H1 (cell line): ENCODE data around the gene EGFR. TPM values are rescaled to one million over a fixed set of nuclear protein-coding genes. Genes with fewer than 3 reads are reported as not detected.

Experiments used
- CTCF ChIA-PET: fragments of 300-600 bp; sonication (Branson Sonifier 250); formaldehyde crosslinking; loops from one replicate; lab custom pipeline; 2021; ENCODE audit not compliant: partially characterized antibody; lab: Charles Lee
- POLR2A ChIA-PET: fragments of 300-600 bp; sonication (Branson Sonifier 250); formaldehyde crosslinking; loops from one replicate; lab custom pipeline; 2021; ENCODE audit warnings: inconsistent platforms; ENCODE audit not compliant: partially characterized antibody; lab: Charles Lee
- DNase-seq, 2 experiments: peaks; one replicate each; pipeline versions ENCODE4 v3.0.0 to v3.0.0-alpha.2; 2010 to 2022; ENCODE audit warnings: low spot score in 2 of 2, low read depth in 1 of 2, mixed read lengths in 1 of 2
- FAIRE-seq: peaks from 2 replicates; lab custom pipeline; 2011; peaks lifted over from hg19 to GRCh38; lab: Jason Lieb, UNC
- H2AFZ ChIP-seq: 2 replicates; pipeline ENCODE4 v1.8.1; 2012; ENCODE audit warnings: low read length, inconsistent platforms
- H2AK5ac ChIP-seq: 2 replicates; pipeline ENCODE4 v1.6.1; 2013; ENCODE audit warnings: low read depth, low read length
- H2BK120ac ChIP-seq: replicated peaks from 2 replicates; pipeline ENCODE3; 2013; ENCODE audit warnings: low read depth, low read length, inconsistent platforms
- H2BK12ac ChIP-seq: 2 replicates; pipeline ENCODE4 v1.6.1; 2013; ENCODE audit warnings: low read depth, low read length
- H2BK15ac ChIP-seq: 2 replicates; pipeline ENCODE4 v1.6.1; 2013; ENCODE audit warnings: low read length
- H2BK20ac ChIP-seq: 2 replicates; pipeline ENCODE4 v1.6.1; 2013; ENCODE audit warnings: low read length
- H2BK5ac ChIP-seq: 2 replicates; pipeline ENCODE4 v1.6.1; 2013; ENCODE audit warnings: low read depth, low read length
- H3K14ac ChIP-seq: 2 replicates; pipeline ENCODE4 v1.6.1; 2013; ENCODE audit warnings: inconsistent platforms; ENCODE audit not compliant: insufficient read length
- H3K18ac ChIP-seq: 2 replicates; pipeline ENCODE4 v1.6.1; 2013; ENCODE audit warnings: low read length; ENCODE audit errors: extremely low read depth
- H3K23ac ChIP-seq: 2 replicates; pipeline ENCODE4 v1.6.1; 2013; ENCODE audit warnings: inconsistent platforms; ENCODE audit not compliant: insufficient read length
- H3K23me2 ChIP-seq: 2 replicates; pipeline ENCODE4 v1.6.1; 2013; ENCODE audit warnings: low read depth, low read length
- H3K27ac ChIP-seq: 2 replicates; pipeline ENCODE4 v1.6.1; 2011; ENCODE audit warnings: low read depth, low read length, inconsistent platforms
- H3K27me3 ChIP-seq, 4 experiments: replicated peaks in 1 of 4; 1 replicate in 1 of 4; 2 replicates in 3 of 4; pipeline versions ENCODE4 v1.6.1 to v1.8.1; 2011 to 2013; ENCODE audit warnings: low read length in 3 of 4, mild to moderate bottlenecking in 3 of 4, inconsistent platforms in 2 of 4, mixed read lengths in 2 of 4, moderate library complexity in 1 of 4; ENCODE audit not compliant: control insufficient read depth in 3 of 4, insufficient read depth in 3 of 4; ENCODE audit errors: extremely low read depth in 1 of 4
- H3K36me3 ChIP-seq, 4 experiments: 2 replicates each; pipeline versions ENCODE4 v1.6.1 to v1.8.1; 2011 to 2013; ENCODE audit warnings: mild to moderate bottlenecking in 4 of 4, low read length in 3 of 4, moderate library complexity in 2 of 4, control low read depth in 1 of 4, inconsistent platforms in 1 of 4; ENCODE audit not compliant: insufficient read depth in 4 of 4, control insufficient read depth in 2 of 4
- H3K4ac ChIP-seq: replicated peaks from 2 replicates; pipeline ENCODE3; 2013; ENCODE audit warnings: low read length, low read depth, mixed read lengths, inconsistent platforms; ENCODE audit not compliant: insufficient read length
- H3K4me1 ChIP-seq, 4 experiments: replicated peaks in 1 of 4; 1 replicate in 1 of 4; 2 replicates in 3 of 4; pipeline versions ENCODE4 v1.6.1 to v1.8.1; 2011 to 2013; ENCODE audit warnings: low read length in 3 of 4, inconsistent platforms in 2 of 4, mixed read lengths in 1 of 4; ENCODE audit not compliant: insufficient read depth in 4 of 4, control insufficient read depth in 3 of 4
- H3K4me2 ChIP-seq, 2 experiments: 2 replicates each; pipeline versions ENCODE4 v1.6.1 to v1.8.1; 2011 to 2013; ENCODE audit warnings: low read depth in 2 of 2, low read length in 2 of 2, control low read depth in 1 of 2, inconsistent platforms in 1 of 2, mild to moderate bottlenecking in 1 of 2; ENCODE audit not compliant: insufficient read depth in 1 of 2
- H3K4me3 ChIP-seq, 4 experiments: fragments of 200-600, 300-600 bp in 1 of 4; sonication (generic), shearing (Covaris generic), sonication (Bioruptor Twin) in 1 of 4; 2 replicates each; pipeline versions ENCODE4 v1.5.1 to v1.8.1; 2011 to 2016; ENCODE audit warnings: low read length in 4 of 4, low read depth in 3 of 4, control low read depth in 2 of 4, inconsistent platforms in 2 of 4, mild to moderate bottlenecking in 2 of 4, mixed read lengths in 1 of 4, moderate library complexity in 1 of 4; ENCODE audit not compliant: insufficient read depth in 2 of 4; ENCODE audit errors: extremely low read depth in 1 of 4
- H3K56ac ChIP-seq: replicated peaks from 2 replicates; pipeline ENCODE3; 2013; ENCODE audit warnings: low read depth, mild to moderate bottlenecking, mixed read lengths, low read length, inconsistent platforms; ENCODE audit not compliant: insufficient read length
- H3K79me1 ChIP-seq: 2 replicates; pipeline ENCODE4 v1.6.1; 2013; ENCODE audit warnings: low read depth, low read length, control low read depth
- H3K79me2 ChIP-seq, 2 experiments: 2 replicates each; pipeline versions ENCODE4 v1.6.1 to v1.8.1; 2012 to 2013; ENCODE audit warnings: low read length in 2 of 2, mild to moderate bottlenecking in 2 of 2, inconsistent platforms in 1 of 2; ENCODE audit not compliant: insufficient read depth in 2 of 2, control insufficient read depth in 1 of 2
- H3K9ac ChIP-seq, 4 experiments: replicated peaks in 1 of 4; 1 replicate in 1 of 4; 2 replicates in 3 of 4; pipeline versions ENCODE4 v1.6.1 to v1.8.1; 2011 to 2013; ENCODE audit warnings: low read depth in 3 of 4, low read length in 3 of 4, control low read depth in 2 of 4, mild to moderate bottlenecking in 2 of 4, moderate library complexity in 2 of 4, inconsistent platforms in 1 of 4; ENCODE audit errors: extremely low read depth in 1 of 4
- H3K9me3 ChIP-seq, 2 experiments: 2 replicates each; pipeline versions ENCODE4 v1.6.1 to v1.8.1; 2012 to 2013; ENCODE audit warnings: mild to moderate bottlenecking in 2 of 2, moderate library complexity in 2 of 2, control low read depth in 1 of 2, inconsistent platforms in 1 of 2, low read depth in 1 of 2, low read length in 1 of 2, mixed read lengths in 1 of 2; ENCODE audit not compliant: insufficient read depth in 2 of 2
- H4K20me1 ChIP-seq, 2 experiments: replicated peaks in 1 of 2; 2 replicates each; pipeline versions ENCODE3 to v1.8.1; 2011 to 2013; ENCODE audit warnings: inconsistent platforms in 2 of 2, low read length in 2 of 2, mild to moderate bottlenecking in 1 of 2; ENCODE audit not compliant: insufficient read depth in 2 of 2, control insufficient read depth in 1 of 2
- H4K5ac ChIP-seq: 2 replicates; pipeline ENCODE4 v1.6.1; 2013; ENCODE audit warnings: low read length, low read depth, mixed read lengths, inconsistent platforms; ENCODE audit not compliant: insufficient read length
- H4K8ac ChIP-seq: 2 replicates; pipeline ENCODE4 v1.8.0; 2013; ENCODE audit warnings: mild to moderate bottlenecking, moderate library complexity, low read length, inconsistent platforms; ENCODE audit not compliant: insufficient read depth; ENCODE audit errors: extremely low read depth
- H4K91ac ChIP-seq: replicated peaks from 2 replicates; pipeline ENCODE3; 2013; ENCODE audit warnings: low read length, mixed read lengths, inconsistent platforms; ENCODE audit not compliant: insufficient read length
- BRCA1 ChIP-seq: IDR thresholded peaks from 2 replicates; pipeline ENCODE4 v1.6.1; 2012; ENCODE audit warnings: low read depth, low read length, improper control_type of control experiment
- TAF1 ChIP-seq: IDR thresholded peaks from 2 replicates; pipeline ENCODE4 v1.6.1; 2011; ENCODE audit warnings: mild to moderate bottlenecking, low read depth, low read length
- WGBS, 2 experiments: shearing (Covaris generic) in 1 of 2; methylation state at CpG; one replicate each; pipeline versions ENCODE4 v1.1.6 to v1.1.7; 2013 to 2015; ENCODE audit warnings: low lambda C conversion rate in 2 of 2, mixed read lengths in 2 of 2, inconsistent platforms in 1 of 2, low coverage in 1 of 2, missing lambda C conversion rate in 1 of 2; ENCODE audit not compliant: insufficient replicate concordance in 2 of 2, insufficient coverage in 1 of 2, insufficient read length in 1 of 2; ENCODE audit errors: extremely low coverage in 1 of 2, missing lambda C conversion rate in 1 of 2; 5-methylcytosine and 5-hydroxymethylcytosine counted together
- polyA plus RNA-seq, 7 experiments: library from polyadenylated mRNA; depleted of rRNA in 3 of 7; stranded (reverse) in 5 of 7; unstranded in 2 of 7; fragments of >200 nt in 5 of 7; fragments of 200-250 nt in 2 of 7; gene quantifications; 1 replicate in 5 of 7; 2 replicates in 1 of 7; 4 replicates in 1 of 7; pipeline versions ENCODE4 v1.2.1 to v1.2.3, GENCODE V29; 2011 to 2013; ENCODE audit warnings: missing spikeins in 2 of 7, mixed read lengths in 2 of 7
- total RNA-seq: library from RNA; stranded (reverse); fragmentation: NEBNext Ultra II Directional; extraction: Animal tissue kit (Norgen Biotek cat#: 25700); gene quantifications from 2 replicates; pipeline ENCODE4 v1.2.1, GENCODE V29; 2021

EGFR gene
- total and polyA plus RNA-seq, 2 of the 8 experiments (the other 6 are each of a cell fraction or from before 2014, with no cell fraction given), result 1.9 to 5.8 TPM

DNA sequence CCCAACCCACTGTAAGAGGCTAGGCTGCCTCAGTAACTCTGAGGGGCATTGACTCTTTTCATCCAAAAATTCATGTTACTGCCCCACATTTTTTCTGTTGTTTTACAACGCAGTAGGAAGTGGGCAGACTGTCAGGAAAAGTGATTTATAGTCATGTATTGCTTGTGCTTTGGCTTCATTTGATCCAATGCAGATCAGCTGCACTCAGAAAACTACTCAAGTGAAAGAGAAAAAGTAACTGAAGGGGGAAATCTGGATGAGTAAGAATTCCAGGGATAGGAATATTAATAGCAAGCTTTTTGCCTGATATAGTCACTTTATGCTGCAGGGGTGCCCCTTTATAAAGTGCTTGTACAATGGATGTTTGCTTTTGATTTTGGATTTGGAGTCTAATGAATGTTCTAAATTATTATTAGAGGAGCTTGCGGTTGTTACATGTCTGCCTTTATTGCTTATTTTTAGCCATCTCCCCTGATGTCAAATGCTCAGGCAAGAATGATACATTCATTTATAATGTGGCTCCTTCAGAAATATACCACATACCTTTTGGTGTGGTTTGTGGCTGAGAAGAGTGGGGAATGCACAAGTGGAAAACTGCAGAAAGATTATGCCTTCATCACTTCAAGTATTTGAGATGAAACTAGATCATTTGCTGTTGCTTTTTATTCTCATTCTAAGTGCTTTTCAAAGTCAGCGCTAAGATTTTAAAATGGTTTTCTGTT, 86.1 kb downstream of the EGFR start:
- 92% methylated on average over 3 of the region's 3 CpGs; no CpG with 5 or more reads in 1 of the 2 experiments for WGBS, 2 experiments
- no peak overlapping the region for H2BK5ac ChIP-seq
- no peak overlapping the region for H2AK5ac ChIP-seq
- no peaks in the 10 kb centered on the region for H3K79me1 ChIP-seq
- no peak overlapping the region for H3K4me3 ChIP-seq
- ChIA-PET CTCF (interaction anchor here (1.2 to 1.4 kb wide), 3 partner anchors 10 to 150 kb away, joined by 3 to 6 read pairs (median 4); no protein-coding TSS in a partner anchor), POLR2A (no interaction called here)
- H3K79me2 ChIP-seq, result no peaks in the 10 kb centered on the region
- DNase-seq (no peak), FAIRE-seq (no peak)
- no peaks in the 10 kb centered on the region for H3K36me3 ChIP-seq
- H3K9ac ChIP-seq, result no peak overlapping the region
- no peak overlapping the region for H2AFZ ChIP-seq
- no peak overlapping the region for H2BK15ac ChIP-seq
- H3K23me2 ChIP-seq, result no peaks in the 10 kb centered on the region; the same call in 1 of the 2 replicates
- no peak overlapping the region for H3K18ac ChIP-seq
- H3K4me1 ChIP-seq, result peaks cover 0 to 12% (median 6%) of the 10 kb centered on the region in 4 experiments; a peak in 4 of 7 replicates
- no peak overlapping the region for H3K14ac ChIP-seq
- H3K27me3 ChIP-seq, result no peaks in the 10 kb centered on the region
- H4K8ac ChIP-seq, result no peak overlapping the region
- no peak overlapping the region for H4K5ac ChIP-seq
- H3K23ac ChIP-seq, result no peak overlapping the region
- H3K27ac ChIP-seq, result no peak overlapping the region
- no peak overlapping the region for H3K4ac ChIP-seq
- no peak for TF ChIP-seq BRCA1
- TF ChIP-seq TAF1, result no peak
- TF ChIP-seq, all 59 proteins: peak for 0
- Histone ChIP-seq H4K91ac (no peak overlapping the region), H3K4me2 (no peak overlapping the region), H3K9me3 (no peaks in the 10 kb centered on the region), H2BK12ac (no peak overlapping the region), H4K20me1 (no peaks in the 10 kb centered on the region), H2BK20ac (no peak overlapping the region), H2BK120ac (no peak overlapping the region), H3K56ac (no peak overlapping the region)
